Activated T-helper 1 cell treated with Interleukin-2 at 50 U/mL for 16 hours (primary cell): Measurements from ENCODE around the gene IQCB1.
"Not testable (repeated sequence)": the region's sequence is repeated elsewhere in the genome, so short reads cannot be mapped to it uniquely, and the experiment has no call there.

ENCODE experiments used
- DNase-seq: peaks from one replicate; pipeline ENCODE4 v3.0.0-alpha.2; 2020; ENCODE audit warnings: low read depth

The IQCB1 gene

DNA sequence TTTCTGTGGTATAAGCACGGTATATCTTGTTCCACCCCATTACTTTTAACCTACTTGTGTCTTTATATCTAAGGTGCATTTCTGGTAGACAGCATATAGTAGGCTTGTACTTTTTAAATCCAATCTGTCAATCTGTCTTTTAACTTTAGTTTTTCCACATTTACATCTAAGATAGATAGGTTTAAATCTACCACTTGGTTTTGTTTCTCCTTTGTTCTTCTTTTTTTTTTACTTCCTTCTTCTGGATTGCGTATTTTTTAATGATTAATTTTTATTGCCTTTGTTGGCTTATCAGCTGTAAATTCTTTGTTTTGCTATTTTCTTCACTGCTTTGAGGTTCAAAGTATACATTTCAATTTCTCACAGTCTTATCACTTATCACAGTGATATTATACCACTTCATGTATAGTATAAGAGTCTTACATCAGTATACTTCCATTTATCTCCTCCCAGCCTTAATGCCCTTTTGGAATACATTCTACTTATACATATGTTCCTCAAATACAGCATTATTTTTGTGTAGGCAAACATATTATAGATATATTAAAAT lies 31.0 kb downstream of the IQCB1 start:
- no peak for DNase-seq

GRCh38 chr3:121800906-121801305 lies 34.0 kb downstream of the IQCB1 start:
- no peak for DNase-seq

GRCh38 chr3:121796970-121797369 lies 37.9 kb downstream of the IQCB1 start:
- DNase-seq, result no peak

DNA sequence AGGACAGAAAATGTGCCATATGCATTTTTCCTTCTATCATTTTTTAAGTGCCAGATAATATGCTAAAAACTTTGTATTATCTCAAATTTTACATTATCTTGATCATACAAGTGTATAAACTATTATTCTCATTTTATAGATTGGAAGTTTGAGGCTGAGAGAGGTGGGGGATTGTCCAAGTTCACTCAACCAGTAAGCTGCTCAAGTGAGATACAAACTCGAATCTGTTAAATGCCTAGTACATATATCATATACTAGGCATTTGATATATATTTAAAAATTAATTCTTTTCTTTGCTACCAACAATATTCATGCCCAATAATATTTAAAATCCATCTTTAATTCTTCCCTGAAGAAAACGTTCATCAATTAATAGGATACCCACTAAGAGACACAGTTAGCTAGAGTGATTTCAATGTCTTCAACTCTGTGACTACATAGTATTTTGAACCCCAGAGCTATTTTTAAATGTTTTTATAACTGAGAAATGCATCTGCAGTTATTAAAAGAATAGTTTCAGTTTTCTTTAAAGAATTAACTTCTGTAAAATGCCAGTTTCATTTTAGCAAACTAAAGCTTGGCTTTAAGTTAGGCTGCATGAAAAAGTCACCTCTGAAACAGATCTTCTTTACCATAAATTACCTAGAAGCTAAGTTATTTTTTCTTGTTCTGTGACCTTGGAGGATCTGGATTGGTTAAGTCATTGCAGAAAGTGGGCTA lies 40.4 kb downstream of the IQCB1 start:
- no peak for DNase-seq

- no peak for DNase-seq
These were observed 41.8 kb downstream of the IQCB1 start for GRCh38 chr3:121793078-121793477.

DNA sequence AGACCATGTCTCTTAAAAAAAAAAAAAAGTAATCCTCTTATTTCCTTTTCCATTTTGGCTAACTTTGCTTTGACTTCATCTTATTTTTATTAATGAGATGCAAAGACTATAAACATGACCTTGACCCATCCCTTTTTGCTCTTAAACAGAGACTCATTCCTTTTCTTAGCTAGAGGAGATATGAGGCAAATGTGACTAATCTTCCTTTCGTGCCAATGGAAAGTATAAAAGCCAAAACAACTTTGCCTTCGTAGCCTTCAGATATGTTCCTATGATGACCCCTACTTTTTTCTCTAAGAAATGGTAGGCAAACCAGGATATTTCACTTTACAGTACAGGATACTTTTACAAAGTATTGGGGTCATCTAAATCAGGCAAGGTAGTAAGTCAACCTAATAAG lies 48.4 kb downstream of the IQCB1 start:
- DNase-seq, result no peak

DNA sequence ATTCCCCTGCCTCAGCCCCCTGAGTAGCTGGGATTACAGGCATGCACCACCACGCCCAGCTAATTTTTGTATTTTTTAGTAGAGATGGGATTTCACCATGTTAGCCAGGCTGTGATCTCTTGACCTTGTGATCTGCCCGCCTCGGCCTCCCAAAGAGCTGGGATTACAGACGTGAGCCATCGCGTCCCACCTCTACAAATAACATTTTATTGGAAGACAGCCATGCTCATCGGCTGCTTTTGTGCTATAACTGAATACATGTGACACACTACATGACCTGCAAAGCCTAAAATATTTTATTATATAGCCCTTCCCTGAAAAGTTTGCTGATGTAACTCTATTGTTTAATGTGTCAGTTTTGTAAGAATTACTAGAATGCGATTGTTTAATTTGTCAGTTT lies 52.1 kb downstream of the IQCB1 start:
- not testable (repeated sequence) for DNase-seq

DNA sequence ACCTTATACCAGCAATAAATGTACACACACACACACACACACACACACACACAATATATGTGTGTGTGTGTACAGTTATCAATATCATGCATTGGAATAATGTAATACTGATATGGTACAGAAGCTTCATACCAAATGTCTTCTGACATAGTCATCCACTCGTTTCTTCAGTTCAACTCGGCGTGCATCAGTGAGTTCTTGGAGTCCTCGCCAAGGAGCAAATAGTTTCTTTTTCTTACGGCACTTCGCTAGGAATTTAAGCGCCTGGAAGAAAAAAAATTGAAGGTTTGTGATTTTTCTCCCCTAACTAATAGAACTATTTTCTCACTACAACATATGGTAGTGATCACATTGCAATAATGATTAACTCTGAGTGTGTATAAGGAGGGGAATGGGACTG lies 53.2 kb downstream of the IQCB1 start:
- DNase-seq, result no peak

DNA sequence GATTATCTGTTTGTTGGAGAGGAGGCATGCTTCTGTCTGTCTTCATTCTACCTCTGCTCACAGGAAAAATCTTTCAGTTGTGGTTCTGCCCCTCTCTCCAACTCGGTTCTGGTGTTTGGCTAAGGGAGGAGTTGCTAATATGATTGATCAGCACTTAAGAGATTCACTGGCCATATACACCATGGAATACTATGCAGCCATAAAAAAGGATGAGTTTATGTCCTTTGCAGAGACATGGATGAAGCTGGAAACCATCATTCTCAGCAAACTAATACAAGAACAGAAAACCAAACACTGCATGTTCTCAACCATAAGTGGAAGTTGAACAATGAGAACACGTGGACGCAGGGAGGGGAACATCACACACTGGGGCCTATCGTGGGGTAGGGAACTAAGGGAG lies 59.8 kb downstream of the IQCB1 start:
- DNase-seq, result not testable (repeated sequence)

- DNase-seq, result no peak
These were observed 65.6 kb downstream of the IQCB1 start for GRCh38 chr3:121769246-121769645.

GRCh38 chr3:121768452-121768851 lies 66.4 kb downstream of the IQCB1 start:
- DNase-seq, result no peak

DNA sequence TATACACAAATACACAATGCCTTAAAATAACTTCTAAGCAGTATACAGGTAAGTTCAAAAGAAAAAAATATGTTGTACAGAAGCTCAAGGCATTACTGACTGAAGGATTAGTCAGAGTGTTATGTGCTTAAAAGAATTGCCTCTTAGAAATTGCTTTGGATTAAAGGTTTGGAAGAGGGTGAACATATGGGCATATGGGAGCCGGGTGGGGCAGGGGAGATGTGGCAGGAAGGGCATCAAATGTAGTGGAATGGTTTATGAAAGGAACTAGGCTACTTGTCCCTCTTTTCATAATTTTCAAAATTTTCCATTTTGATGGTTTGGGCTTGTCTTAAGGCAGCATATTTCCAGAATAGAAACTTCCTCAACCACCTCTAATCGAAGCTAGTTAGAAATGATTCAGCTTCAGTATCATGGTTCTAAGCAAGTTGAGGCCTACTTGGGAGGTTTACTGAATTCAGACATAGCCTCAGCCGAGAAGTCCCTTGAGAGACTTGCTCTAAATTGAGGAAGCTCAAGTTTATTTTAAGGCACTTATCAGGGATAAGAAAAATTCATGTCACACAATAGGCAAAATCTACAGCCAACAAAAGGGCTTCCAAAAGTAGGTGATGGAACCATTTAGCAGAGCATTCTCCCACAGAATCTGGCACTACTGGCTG lies 75.2 kb downstream of the IQCB1 start:
- DNase-seq, result no peak

DNA sequence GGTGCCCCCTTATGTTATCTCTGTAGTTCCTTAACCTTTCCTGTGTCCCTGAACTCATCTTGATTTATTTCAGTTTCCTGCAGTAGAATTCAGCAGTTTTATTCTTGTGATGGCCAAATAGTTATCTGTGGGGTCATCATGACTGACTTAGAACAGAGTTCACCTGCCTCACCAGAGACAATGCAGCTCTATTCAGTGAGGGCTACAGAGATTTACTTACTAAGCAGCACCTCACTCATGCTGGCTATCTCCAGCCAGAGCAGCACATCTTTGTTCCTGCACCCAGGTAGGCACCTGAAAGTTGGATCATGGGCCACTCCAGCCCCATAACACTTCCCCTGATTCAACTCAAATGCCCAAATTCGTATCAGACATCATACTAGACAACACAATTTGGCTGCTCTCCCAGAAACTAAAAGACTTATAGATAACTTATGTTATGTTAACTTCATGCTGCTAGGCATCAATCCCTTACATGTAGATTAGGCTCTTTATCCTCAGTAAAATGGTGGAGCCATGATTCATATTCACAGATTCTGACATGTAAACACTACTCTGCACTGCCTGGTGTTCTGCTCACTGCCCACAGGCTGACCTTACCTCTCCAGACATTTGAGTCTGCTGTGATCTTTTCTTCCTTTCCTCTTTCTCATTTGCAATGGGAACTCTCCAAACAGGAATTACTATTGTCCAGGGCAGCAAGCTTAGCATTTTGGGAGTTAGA lies 76.0 kb downstream of the IQCB1 start:
- no peak for DNase-seq

DNA sequence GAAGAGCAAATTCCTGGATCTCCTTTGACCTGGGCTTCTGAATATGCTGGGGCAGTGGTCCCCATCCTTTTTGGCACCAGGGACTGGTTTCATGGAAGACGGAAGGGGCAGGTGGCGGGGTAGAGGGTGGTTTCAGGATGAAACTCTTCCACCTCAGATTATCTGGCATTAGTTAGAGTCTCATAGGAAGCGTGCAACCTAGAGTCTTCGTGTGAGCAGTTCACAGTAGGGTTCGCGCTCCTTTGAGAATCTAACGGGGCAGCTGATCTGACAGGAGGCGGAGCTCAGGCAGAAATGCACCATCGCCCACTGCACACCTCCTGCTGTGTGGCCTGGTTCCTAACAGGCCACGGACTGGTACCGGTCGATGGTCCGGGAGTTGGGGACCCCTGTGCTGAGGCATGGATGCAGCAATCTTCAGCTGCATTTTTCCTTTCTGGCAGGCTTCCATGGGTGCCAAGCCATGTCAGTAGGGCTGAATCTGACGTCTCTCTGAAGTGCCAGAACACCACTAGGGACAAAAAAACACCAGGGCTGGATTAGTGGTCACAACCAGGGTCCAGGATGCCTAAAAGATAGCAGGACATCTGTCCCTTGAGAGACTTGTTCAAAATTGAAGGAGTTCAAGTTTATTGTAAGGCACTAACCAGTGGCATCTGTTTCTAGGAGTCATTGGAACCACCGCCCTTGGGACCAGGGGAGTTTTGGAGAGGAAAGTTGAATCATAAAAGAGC lies 76.9 kb downstream of the IQCB1 start:
- no peak for DNase-seq

- no peak for DNase-seq
These were observed 77.6 kb downstream of the IQCB1 start for GRCh38 chr3:121757087-121757811.

- no peak for DNase-seq
These were observed 82.1 kb downstream of the IQCB1 start for GRCh38 chr3:121752772-121753171.

DNA sequence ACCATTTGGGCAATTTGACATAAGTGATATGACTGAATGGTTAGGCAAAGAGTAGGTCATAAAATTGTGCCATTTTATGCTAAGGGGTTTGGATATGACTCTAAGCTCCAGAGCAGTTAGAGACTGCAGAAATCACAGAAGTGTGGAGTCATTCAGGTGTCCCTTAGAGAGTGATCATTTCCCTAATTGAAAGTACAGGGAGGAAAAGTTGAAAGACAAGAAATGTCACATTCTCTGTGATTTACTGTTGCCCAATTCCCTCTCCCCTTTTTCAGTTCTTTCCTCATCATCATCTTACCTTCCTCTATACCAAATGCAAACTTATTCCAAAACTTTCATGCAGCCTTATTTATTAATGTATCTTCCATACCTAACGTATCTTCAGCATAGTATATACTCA lies 82.6 kb downstream of the IQCB1 start:
- no peak for DNase-seq

DNA sequence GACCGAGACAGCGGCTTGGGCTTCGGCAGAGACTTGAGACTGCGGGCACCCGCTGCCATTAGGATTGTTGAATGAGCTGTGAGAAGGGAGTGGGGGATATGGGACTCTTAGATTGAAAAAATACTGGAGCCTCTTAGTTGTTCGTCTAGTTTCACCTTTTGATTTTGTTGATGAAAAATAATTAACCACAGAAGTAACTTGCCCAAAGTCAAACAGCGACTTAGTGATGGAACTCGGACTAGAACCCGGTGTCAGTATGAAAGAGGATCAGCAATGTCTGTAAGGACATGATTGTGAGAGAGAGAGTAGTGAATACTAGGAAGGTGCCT lies 84.8 kb downstream of the IQCB1 start:
- DNase-seq, result no peak

DNA sequence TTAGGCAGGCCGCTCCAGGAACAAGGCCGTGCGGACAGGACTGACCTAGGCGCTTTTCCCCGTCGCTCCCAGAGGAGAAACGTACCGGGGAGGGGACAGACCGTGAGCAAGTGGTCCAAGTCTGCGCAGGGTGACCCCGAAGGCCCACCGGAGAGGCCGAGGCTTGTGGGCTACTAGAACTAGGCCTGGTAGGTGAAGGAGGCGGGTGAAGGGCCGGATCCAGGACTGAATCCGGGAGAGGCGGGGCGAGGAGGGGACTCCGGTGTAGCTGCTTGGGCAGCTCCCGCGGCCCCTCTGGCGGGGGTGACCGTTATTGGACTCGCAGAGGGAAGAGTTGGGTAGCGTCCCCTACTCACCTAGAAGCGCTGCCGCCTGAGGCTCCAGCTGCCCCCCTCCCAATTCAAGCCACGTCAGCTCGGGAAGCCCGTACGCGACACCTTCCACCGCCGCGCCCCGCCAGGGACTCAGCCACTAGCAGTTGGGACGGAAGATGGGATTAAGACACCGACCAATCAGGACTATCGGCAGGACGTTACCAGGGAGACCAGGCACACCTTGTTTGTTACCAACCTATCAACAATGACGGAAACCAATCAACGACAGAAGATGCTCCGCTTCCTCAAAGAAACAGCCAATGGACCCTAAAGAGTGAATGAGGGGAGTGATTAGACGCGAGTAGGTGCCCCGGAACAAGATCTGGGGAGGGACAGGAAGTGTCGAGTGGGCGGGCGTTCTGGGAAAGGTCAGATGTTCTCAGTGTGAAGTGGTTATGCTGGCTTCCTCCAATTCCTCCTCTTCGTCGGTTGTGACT lies 85.4 kb downstream of the IQCB1 start, which contains the start of gene GOLGB1:
GOLGB1 (minus strand) TSS at position 466 of the 811 bp plus-strand sequence. CDS start 18,770 bp downstream, outside the sequence.
- peak; percentile 84 for DNase-seq

GRCh38 chr3:121748680-121749275 lies 86.1 kb downstream of the IQCB1 start:
- no peak for DNase-seq
